Left colon (tissue), 2 donors: ENCODE data around the gene THBS3. TPM values are rescaled to one million over a fixed set of nuclear protein-coding genes. Genes with fewer than 3 reads are reported as not detected.
A peak's percentile ranks its signal among the peaks of the same experiment; 100 is the strongest.
"Not testable (repeated sequence)": the region's sequence is repeated elsewhere in the genome, so short reads cannot be mapped to it uniquely, and the experiment has no call there.

Experiments
- ATAC-seq: fragments of 200-7000 bp; cut with Tn5 transposase; one replicate; pipeline ENCODE4 v1.9.1; 2020; ENCODE audit warnings: mild to moderate bottlenecking, moderate library complexity
- DNase-seq, 2 donors: peaks; one replicate each; pipeline ENCODE4 v3.0.0-alpha.2; 2020
- intact Hi-C, 2 donors: fragments of 100-400 bp; cut with DNase I in 1 of 2; cut with micrococcal nuclease in 1 of 2; formaldehyde crosslinking; loops; one replicate each; pipeline versions ENCODE4 v1.11.2 to v1.14.0; 2022; cut with DNase I, micrococcal nuclease
- total RNA-seq, 2 donors: library from RNA; stranded (reverse); fragmentation: NEBNext Ultra II Directional; extraction: Animal tissue kit (Norgen Biotek cat#: 25700); gene quantifications; one replicate each; pipeline ENCODE4 v1.2.1, GENCODE V29; 2021
- donor health status: DM: no; HTN: no; CAD: no.
- donor health status: DM: yes; HTN: yes; CAD: no.

The THBS3 gene
- total RNA-seq, 2 donors from 2014 or later: 20.0 to 20.9 TPM

DNA sequence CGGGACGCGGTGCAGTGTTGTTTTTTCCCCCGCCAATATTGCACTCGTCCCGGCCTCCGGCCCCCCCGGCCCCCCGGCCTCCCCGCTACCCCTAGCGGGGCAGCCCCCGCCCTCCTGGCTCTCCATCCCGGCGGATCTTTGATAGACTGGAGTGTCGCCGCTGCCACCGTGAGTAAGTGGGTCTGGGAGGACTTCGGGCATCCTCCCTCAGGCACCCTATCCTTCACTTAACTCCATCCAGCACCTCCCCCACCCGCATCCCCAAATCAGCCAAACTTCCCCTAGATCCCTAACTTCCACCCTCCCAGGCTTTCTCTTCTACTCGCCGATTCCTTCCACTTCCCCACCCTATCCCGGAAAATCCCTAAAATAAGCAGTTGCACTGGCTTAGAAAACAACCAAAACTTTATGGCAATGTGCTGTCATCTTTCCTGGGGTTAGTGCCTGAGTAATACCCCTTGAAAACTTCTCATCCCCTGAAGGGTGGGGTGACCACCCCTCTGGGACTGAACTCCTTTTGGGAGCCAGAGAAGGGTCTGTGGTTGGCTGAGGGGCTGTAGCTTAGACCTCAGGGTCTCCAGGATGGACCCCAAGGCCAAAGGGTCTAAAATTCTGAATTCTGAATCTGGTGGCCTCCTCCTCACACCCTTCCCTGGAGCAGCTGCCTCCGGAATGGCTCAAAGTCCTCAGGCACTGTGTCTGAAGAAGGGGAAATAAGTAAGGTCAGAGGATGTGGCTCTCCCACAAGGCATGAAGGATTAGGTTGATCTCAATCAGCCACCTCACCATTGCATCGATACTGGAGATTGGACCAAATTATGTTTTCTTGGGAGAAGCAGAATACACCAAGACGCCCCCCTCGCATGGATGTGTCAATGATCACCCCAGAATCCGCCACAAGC is 12.2 kb downstream of the THBS3 start:
- intact Hi-C loops: no loop called here
- ATAC-seq (no peak), DNase-seq (peak in 1 of 2 donors; percentile 39)

DNA sequence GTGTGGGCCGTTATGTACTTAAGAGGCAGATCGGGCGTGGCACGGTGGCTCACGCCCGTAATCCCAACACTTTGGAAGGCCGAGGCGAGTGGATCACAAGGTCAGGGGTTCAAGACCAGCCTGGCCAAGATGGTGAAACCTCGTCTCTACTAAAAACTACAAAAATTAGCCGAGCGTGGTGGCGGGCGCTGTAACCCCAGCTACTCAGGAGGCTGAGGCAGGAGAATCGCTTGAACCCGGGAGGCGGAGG is 13.8 kb downstream of the THBS3 start:
- intact Hi-C loops: not testable (repeated sequence)
- ATAC-seq: peak; percentile 31

GRCh38 chr1:155193275-155193990 is 14.3 kb downstream of the THBS3 start:
- intact Hi-C loops: no loop called here
- DNase-seq (peak; percentile 89 to 96), ATAC-seq (peak; percentile 73)

More for the DNA sequence above, 13.8 kb downstream of the THBS3 start:
- not testable (repeated sequence) for DNase-seq

DNA sequence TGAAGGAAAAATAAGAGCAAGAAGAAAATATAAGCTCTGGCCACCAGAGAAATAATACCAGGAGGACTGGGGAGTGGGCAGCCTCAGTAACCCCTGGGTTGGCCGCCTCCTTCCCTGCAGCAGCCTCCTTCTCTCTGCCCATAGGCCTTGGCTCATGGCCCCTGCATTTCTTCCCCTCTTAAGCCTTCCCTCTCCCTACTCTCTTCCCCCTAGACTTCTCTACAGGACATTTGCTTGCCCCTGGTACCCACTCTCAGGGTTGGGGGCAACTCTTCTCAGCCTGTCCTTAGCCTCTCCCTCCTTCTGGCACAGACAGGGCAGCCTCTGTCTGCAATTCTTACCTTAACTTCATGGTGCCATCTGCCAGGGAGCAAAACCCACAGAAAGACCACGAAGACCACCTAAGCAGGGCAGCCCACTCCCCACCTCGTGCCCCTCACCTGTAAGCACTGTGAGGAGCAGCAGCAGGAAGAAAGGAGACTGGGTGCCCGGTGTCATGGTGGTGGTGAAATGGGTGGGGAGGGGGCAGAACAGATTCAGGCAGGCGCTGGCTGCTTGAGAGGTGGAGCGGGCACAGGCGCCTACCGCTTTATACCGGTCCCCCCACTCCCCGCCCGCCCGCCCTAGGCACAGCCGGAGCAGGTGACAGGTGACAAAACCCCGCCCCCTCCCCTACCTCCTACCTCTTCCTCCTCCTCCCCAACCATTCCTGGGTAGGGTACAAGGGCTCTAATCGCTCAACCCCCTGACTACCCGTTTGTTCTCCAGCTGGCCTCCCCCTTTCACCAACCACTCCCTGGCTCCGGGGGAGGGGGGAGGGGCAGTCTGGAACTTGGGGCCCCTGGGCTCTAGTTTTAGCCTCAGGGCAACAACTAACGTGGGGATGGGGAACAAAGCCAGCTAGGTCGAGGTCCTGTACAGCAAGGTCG is 15.1 kb downstream of the THBS3 start:
- DNase-seq: peak; percentile 85 to 91
- intact Hi-C loops: no loop called here
- peak; percentile 69 for ATAC-seq

- DNase-seq (peak; percentile 39 to 51), ATAC-seq (peak; percentile 10)
- intact Hi-C loops: no loop called here
Observed at GRCh38 chr1:155191904-155192303, 15.8 kb downstream of the THBS3 start.

GRCh38 chr1:155189926-155190325 is 17.8 kb downstream of the THBS3 start:
- ATAC-seq, DNase-seq, intact Hi-C loops: not testable (repeated sequence)

- DNase-seq (peak in 1 of 2 donors; percentile 21), ATAC-seq (no peak)
- intact Hi-C loops: no loop called here
Observed at GRCh38 chr1:155188268-155188667, 19.4 kb downstream of the THBS3 start.

GRCh38 chr1:155187456-155187891 is 20.2 kb downstream of the THBS3 start:
- no peak for ATAC-seq
- peak in 1 of 2 donors; percentile 24 for DNase-seq
- intact Hi-C loops: no loop called here

- DNase-seq (peak in 1 of 2 donors; percentile 33), ATAC-seq (peak; percentile 22)
- intact Hi-C loops: no loop called here
Observed at GRCh38 chr1:155186794-155187455, 20.8 kb downstream of the THBS3 start.

GRCh38 chr1:155186067-155186793 is 21.5 kb downstream of the THBS3 start:
- intact Hi-C loops: no loop called here
- ATAC-seq: peak; percentile 60
- peak in 1 of 2 donors; percentile 29 for DNase-seq

GRCh38 chr1:155185783-155186066 is 22.0 kb downstream of the THBS3 start:
- intact Hi-C loops: no loop called here
- no peak for DNase-seq
- ATAC-seq: peak; percentile 0

DNA sequence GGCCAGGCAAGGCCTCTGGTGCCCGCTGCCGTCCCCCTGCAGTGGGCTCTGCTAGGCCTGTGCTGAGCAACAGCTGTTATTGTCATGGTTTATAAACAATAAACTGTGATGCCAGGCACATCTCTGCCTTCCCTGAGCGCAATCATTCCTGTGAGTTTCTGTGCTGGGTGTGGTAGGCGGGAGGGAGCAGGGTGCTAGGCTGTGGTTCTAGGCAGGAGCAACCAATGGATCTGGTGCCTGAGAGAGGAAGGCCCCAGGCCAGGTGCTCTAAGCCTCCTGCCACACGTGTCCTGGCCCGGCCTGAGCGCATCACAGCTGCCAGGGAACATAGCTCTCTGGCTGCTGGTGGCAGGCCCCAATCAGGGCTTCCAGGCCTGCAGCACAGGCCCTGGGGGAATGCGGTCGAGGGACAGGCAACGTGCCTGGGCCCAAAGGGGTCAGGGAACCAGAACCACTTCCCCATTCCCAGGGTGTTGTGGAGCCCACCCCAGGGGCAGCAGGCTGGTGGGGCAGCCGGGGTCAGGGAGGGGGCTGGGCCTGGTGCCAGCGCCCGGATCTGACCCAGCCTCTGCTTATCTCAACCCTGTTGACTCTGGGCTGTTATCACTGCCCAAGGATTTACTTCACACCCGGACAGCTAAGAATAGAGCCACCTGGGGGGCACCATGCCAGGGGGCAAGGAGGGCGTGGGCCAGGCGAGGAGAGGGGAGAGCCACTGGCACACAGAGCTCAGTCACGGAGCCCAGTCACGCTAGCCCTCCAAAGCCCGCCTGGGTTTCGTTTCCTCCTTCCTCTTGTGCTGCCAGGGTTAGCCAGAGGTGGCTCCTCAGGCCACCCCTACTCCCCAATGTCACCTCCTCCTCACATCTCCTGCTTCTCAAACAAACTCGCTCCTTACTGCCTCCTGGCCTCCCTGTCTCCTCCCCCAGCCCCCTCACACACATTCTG is 22.6 kb downstream of the THBS3 start:
- intact Hi-C loops: no loop called here
- DNase-seq (peak; percentile 68 to 76), ATAC-seq (peak; percentile 73)

GRCh38 chr1:155184351-155184811 is 23.3 kb downstream of the THBS3 start:
- DNase-seq (peak in 1 of 2 donors; percentile 27), ATAC-seq (no peak)
- intact Hi-C loops: no loop called here

GRCh38 chr1:155183775-155184221 is 23.9 kb downstream of the THBS3 start:
- intact Hi-C loops: no loop called here
- ATAC-seq (no peak), DNase-seq (peak in 1 of 2 donors; percentile 27)

GRCh38 chr1:155182052-155182550 is 25.6 kb downstream of the THBS3 start:
- intact Hi-C loops: no loop called here
- DNase-seq: peak in 1 of 2 donors; percentile 23
- no peak for ATAC-seq

- ATAC-seq: no peak
- intact Hi-C loops: no loop called here
- peak in 1 of 2 donors; percentile 24 for DNase-seq
Observed at GRCh38 chr1:155181371-155182051, 26.2 kb downstream of the THBS3 start.
